ENCODE data around the gene ATF7IP. TPM values are rescaled to one million over a fixed set of nuclear protein-coding genes. Genes with fewer than 3 reads are reported as not detected.
A peak's percentile ranks its signal among the peaks of the same experiment; 100 is the strongest.

The ATF7IP gene
- polyA plus RNA-seq, 3 donors, result 16.6 to 51.7 (median 19.2) TPM

DNA sequence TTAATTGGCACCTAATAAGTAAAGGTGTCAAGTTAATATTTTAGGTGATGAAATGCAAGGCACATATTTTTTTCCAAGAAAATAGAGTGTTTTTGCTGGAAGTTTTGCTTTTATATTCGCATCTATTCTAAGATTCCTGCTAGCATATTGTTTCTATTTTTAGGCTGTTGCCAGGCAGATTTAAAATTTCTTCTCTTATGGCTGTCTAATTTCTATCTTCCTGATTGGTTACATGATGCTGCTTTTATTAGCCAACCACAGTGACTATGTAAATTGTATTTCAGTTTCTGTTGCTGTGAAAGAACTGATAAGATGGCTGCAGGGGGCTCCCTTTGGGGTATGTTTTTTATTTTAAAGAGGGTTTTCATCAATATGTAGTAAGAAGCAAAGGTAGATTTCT, 42.7 kb downstream of the ATF7IP start:
- no peak overlapping the region for H3K27ac ChIP-seq (ENCODE audit: low read depth in 1 of 2, low read length in 2 of 2)
- WGBS (ENCODE audit: insufficient coverage), result no CpG with 5 or more reads among the region's 1 CpG
- intact Hi-C loops (cut with micrococcal nuclease), result no loop called here
- H3K4me1 ChIP-seq (ENCODE audit: control insufficient read depth in 1 of 2, insufficient read depth in 2 of 2, low read length in 2 of 2), result peaks cover 5 to 9% of the 10 kb centered on the region in 2 donors
- TF ChIP-seq, protein P1, sequence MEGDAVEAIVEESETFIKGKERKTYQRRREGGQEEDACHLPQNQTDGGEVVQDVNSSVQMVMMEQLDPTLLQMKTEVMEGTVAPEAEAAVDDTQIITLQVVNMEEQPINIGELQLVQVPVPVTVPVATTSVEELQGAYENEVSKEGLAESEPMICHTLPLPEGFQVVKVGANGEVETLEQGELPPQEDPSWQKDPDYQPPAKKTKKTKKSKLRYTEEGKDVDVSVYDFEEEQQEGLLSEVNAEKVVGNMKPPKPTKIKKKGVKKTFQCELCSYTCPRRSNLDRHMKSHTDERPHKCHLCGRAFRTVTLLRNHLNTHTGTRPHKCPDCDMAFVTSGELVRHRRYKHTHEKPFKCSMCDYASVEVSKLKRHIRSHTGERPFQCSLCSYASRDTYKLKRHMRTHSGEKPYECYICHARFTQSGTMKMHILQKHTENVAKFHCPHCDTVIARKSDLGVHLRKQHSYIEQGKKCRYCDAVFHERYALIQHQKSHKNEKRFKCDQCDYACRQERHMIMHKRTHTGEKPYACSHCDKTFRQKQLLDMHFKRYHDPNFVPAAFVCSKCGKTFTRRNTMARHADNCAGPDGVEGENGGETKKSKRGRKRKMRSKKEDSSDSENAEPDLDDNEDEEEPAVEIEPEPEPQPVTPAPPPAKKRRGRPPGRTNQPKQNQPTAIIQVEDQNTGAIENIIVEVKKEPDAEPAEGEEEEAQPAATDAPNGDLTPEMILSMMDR (IDR thresholded peaks at IDR 0.05), result no peak
- H3K4me1 Mint-ChIP-seq, result peaks cover 23% of the 10 kb centered on the region
- H3K36me3 Mint-ChIP-seq, result peaks cover 9 to 13% of the 10 kb centered on the region in 2 donors
- H3K27me3 ChIP-seq (ENCODE audit: control insufficient read depth in 2 of 2, insufficient read depth in 2 of 2, low read length in 2 of 2), result no peaks in the 10 kb centered on the region
- peak in 2 of 3 donors; percentile 47 to 49 for DNase-seq
- H4K20me1 ChIP-seq (ENCODE audit: insufficient read depth, low read length), result peaks cover 73% of the 10 kb centered on the region
- H3K27ac Mint-ChIP-seq, result peak overlapping the region in 2 of 7 donors; percentile 54
- no peak overlapping the region for H3K9ac ChIP-seq (ENCODE audit: insufficient read depth, low read length, poor library complexity, severe bottlenecking)
- H2AFZ ChIP-seq (ENCODE audit: insufficient read depth, low read depth, low read length, poor library complexity, severe bottlenecking), result no peak overlapping the region
- H3K79me2 ChIP-seq (ENCODE audit: insufficient read depth, low read length), result peaks cover 100% of the 10 kb centered on the region
- H3K9me3 ChIP-seq (replicated peaks in 1 of 2; ENCODE audit: control insufficient read depth in 1 of 2, insufficient read depth in 1 of 2, low read length in 2 of 2), result peaks cover 0 to 5% of the 10 kb centered on the region in 2 donors
- no peak overlapping the region for H3K4me2 ChIP-seq (replicated peaks; ENCODE audit: extremely low read depth, low read length, poor library complexity, severe bottlenecking)
- H3K4me3 ChIP-seq (replicated peaks in 1 of 3; ENCODE audit: low read depth in 2 of 3, low read length in 3 of 3), result no peak overlapping the region
- no peaks in the 10 kb centered on the region for H3K27me3 Mint-ChIP-seq (ENCODE audit: low read depth in 3 of 3)
- peaks cover 3 to 5% of the 10 kb centered on the region in 2 donors for H3K36me3 ChIP-seq (replicated peaks in 1 of 2; ENCODE audit: control insufficient read depth in 1 of 2, insufficient read depth in 2 of 2, low read length in 2 of 2)
- H3K4me3 Mint-ChIP-seq, result no peak overlapping the region
- H3K9me3 Mint-ChIP-seq, result peaks cover 0 to 9% (median 3%) of the 10 kb centered on the region in 7 donors

DNA sequence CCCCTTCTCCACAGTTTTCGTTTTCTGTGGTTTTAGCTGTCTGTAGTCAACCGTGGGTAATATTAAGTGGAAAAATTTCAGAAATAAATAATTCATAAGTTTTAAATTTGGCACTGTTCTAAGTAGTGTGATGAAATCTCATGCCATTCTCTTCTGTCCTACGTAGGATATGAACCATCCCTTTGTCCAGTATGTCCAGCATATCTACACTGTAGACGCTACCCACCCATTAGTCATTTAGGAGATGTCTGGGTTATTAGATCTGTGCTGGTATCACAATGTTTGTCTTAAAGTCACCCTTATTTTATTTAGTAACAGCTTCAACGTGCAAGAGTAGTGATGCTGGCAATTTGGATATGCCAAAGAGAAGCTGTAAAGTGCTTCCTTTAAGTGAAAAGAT, 44.7 kb downstream of the ATF7IP start:
- Histone ChIP-seq H3K27ac (ENCODE audit: low read depth in 1 of 2, low read length in 2 of 2) (no peak overlapping the region), H3K4me1 (ENCODE audit: control insufficient read depth in 1 of 2, insufficient read depth in 2 of 2, low read length in 2 of 2) (no peaks in the 10 kb centered on the region), H3K79me2 (ENCODE audit: insufficient read depth, low read length) (peaks cover 100% of the 10 kb centered on the region), H3K4me2 (replicated peaks; ENCODE audit: extremely low read depth, low read length, poor library complexity, severe bottlenecking) (no peak overlapping the region), H3K9ac (ENCODE audit: insufficient read depth, low read length, poor library complexity, severe bottlenecking) (no peak overlapping the region), H3K27me3 (ENCODE audit: control insufficient read depth in 2 of 2, insufficient read depth in 2 of 2, low read length in 2 of 2) (no peaks in the 10 kb centered on the region), H3K36me3 (replicated peaks in 1 of 2; ENCODE audit: control insufficient read depth in 1 of 2, insufficient read depth in 2 of 2, low read length in 2 of 2) (peaks cover 3 to 5% of the 10 kb centered on the region in 2 donors), H2AFZ (ENCODE audit: insufficient read depth, low read depth, low read length, poor library complexity, severe bottlenecking) (no peak overlapping the region), H3K4me3 (replicated peaks in 1 of 3; ENCODE audit: low read depth in 2 of 3, low read length in 3 of 3) (no peak overlapping the region), H3K9me3 (replicated peaks in 1 of 2; ENCODE audit: control insufficient read depth in 1 of 2, insufficient read depth in 1 of 2, low read length in 2 of 2) (peaks cover 0 to 5% of the 10 kb centered on the region in 2 donors), H4K20me1 (ENCODE audit: insufficient read depth, low read length) (peaks cover 70% of the 10 kb centered on the region)
- WGBS (ENCODE audit: insufficient coverage), result no CpG with 5 or more reads among the region's 5 CpGs
- H3K36me3 Mint-ChIP-seq, result peaks cover 12 to 13% of the 10 kb centered on the region in 2 donors
- H3K4me3 Mint-ChIP-seq, result no peak overlapping the region
- H3K4me1 Mint-ChIP-seq, result peaks cover 14% of the 10 kb centered on the region
- TF ChIP-seq, protein P1 (IDR thresholded peaks at IDR 0.05), result no peak
- no peak for DNase-seq
- H3K9me3 Mint-ChIP-seq, result peaks cover 0 to 9% (median 3%) of the 10 kb centered on the region in 7 donors
- H3K27ac Mint-ChIP-seq, result no peak overlapping the region
- intact Hi-C loops (cut with micrococcal nuclease), result no loop called here
- no peaks in the 10 kb centered on the region for H3K27me3 Mint-ChIP-seq (ENCODE audit: low read depth in 3 of 3)
